HepG2 (cell line): ENCODE results near the gene CAB39. TPM values are rescaled to one million over a fixed set of nuclear protein-coding genes. Genes with fewer than 3 reads are reported as not detected.

Experiments used
- ATAC-seq: fragments of 200-7000 bp; cut with Tn5 transposase; 3 replicates; pipeline ENCODE4 v1.9.1; 2020; ENCODE audit warnings: mild to moderate bottlenecking, moderate library complexity
- BruUV-seq: library from RNA; stranded (reverse); fragments of 400-500 nt; replicated peaks from 2 replicates; lab custom pipeline; 2021; lab: Mats Ljungman, UMichigan
- CTCF ChIA-PET: fragments of 300-600 bp; formaldehyde crosslinking; extraction: SDS; loops from one replicate; lab custom pipeline; 2021; ENCODE audit warnings: low total read pairs, inconsistent platforms, low intra/inter-chr PET ratio; lab: Yijun Ruan, JAX
- POLR2A ChIA-PET: fragments of 350-600 bp; sonication (Branson Sonifier 250); formaldehyde crosslinking; loops from one replicate; lab custom pipeline; 2020; ENCODE audit warnings: antibody characterized with exemption, inconsistent platforms; lab: Yijun Ruan, JAX
- DNase-seq: peaks from one replicate; pipeline ENCODE4 v3.0.0-alpha.2; 2015; ENCODE audit warnings: low spot score
- FAIRE-seq: peaks from 3 replicates; lab custom pipeline; 2011; peaks lifted over from hg19 to GRCh38; lab: Jason Lieb, UNC
- H2AFZ ChIP-seq: one replicate; pipeline ENCODE4 v1.6.1; 2011; ENCODE audit warnings: low read length, inconsistent platforms
- H3K27ac ChIP-seq: fragments of 300-600 bp; 3 replicates; pipeline ENCODE4 v1.8.0; 2011; ENCODE audit warnings: mixed run types, mild to moderate bottlenecking, mixed read lengths, low read length, inconsistent platforms; ENCODE audit not compliant: insufficient read depth; ENCODE audit errors: extremely low read length
- H3K27me3 ChIP-seq, 2 experiments: fragments of 200-600 bp in 1 of 2; 2 replicates in 1 of 2; 3 replicates in 1 of 2; pipeline versions ENCODE4 v1.6.0 to v1.8.0; 2011; ENCODE audit warnings: low read length in 2 of 2, mild to moderate bottlenecking in 2 of 2, moderate library complexity in 2 of 2, inconsistent platforms in 1 of 2; ENCODE audit not compliant: insufficient read depth in 2 of 2, control insufficient read depth in 1 of 2
- H3K36me3 ChIP-seq, 2 experiments: fragments of 200-600 bp in 1 of 2; replicated peaks in 1 of 2; 2 replicates in 1 of 2; 3 replicates in 1 of 2; pipeline versions ENCODE4 v1.5.1 to v1.8.0; 2011; ENCODE audit warnings: low read length in 2 of 2, inconsistent platforms in 1 of 2; ENCODE audit not compliant: insufficient read depth in 2 of 2, control insufficient read depth in 1 of 2
- H3K4me1 ChIP-seq: 2 replicates; pipeline ENCODE4 v1.5.1; 2012; ENCODE audit warnings: low read length, inconsistent platforms; ENCODE audit not compliant: insufficient read depth
- H3K4me2 ChIP-seq: 2 replicates; pipeline ENCODE4 v1.6.0; 2011; ENCODE audit warnings: low read depth, low read length, inconsistent platforms
- H3K4me3 ChIP-seq, 3 experiments: fragments of 200-600 bp in 1 of 3; sonication (generic), shearing (Covaris generic) in 1 of 3; replicated peaks in 1 of 3; 2 replicates each; pipeline ENCODE4 v1.5.1; 2011 to 2016; ENCODE audit warnings: low read length in 3 of 3, inconsistent platforms in 2 of 3, low read depth in 2 of 3, mild to moderate bottlenecking in 2 of 3, control low read depth in 1 of 3, mixed read lengths in 1 of 3; ENCODE audit not compliant: insufficient read depth in 1 of 3
- H3K79me2 ChIP-seq: one replicate; pipeline ENCODE4 v1.6.1; 2011; ENCODE audit warnings: low read length, inconsistent platforms; ENCODE audit not compliant: insufficient read depth
- H3K9ac ChIP-seq: 2 replicates; pipeline ENCODE4 v1.6.0; 2011; ENCODE audit warnings: mild to moderate bottlenecking, low read depth, low read length, inconsistent platforms; ENCODE audit not compliant: insufficient read depth
- H3K9me3 ChIP-seq: 2 replicates; pipeline ENCODE4 v1.5.1; 2012; ENCODE audit warnings: mild to moderate bottlenecking, low read length
- H4K20me1 ChIP-seq: 2 replicates; pipeline ENCODE4 v1.6.0; 2011; ENCODE audit warnings: inconsistent platforms, mild to moderate bottlenecking, low read length, moderate library complexity; ENCODE audit not compliant: insufficient read depth
- GTF2F1 ChIP-seq: fragments of 150-350 bp; IDR thresholded peaks from 2 replicates; pipeline ENCODE4 v1.6.1; 2014; ENCODE audit warnings: low read length
- MAFG ChIP-seq: sonication (generic); formaldehyde crosslinking; IDR thresholded peaks from 2 replicates; pipeline ENCODE4 v1.5.1; 2020; ENCODE audit warnings: mild to moderate bottlenecking, missing genetic modification reagents
- MEIS1 ChIP-seq: sonication (generic); formaldehyde crosslinking; IDR thresholded peaks from 2 replicates; pipeline ENCODE4 v1.9.0; 2021; ENCODE audit warnings: mild to moderate bottlenecking, missing genetic modification reagents, moderate library complexity, borderline replicate concordance
- ONECUT2 ChIP-seq: sonication (generic); formaldehyde crosslinking; IDR thresholded peaks from 2 replicates; pipeline ENCODE4 v1.4.0; 2020; ENCODE audit warnings: missing genetic modification reagents
- PLRG1 ChIP-seq: fragments of 450-650 bp; conservative IDR thresholded peaks from 2 replicates; pipeline ENCODE4 v1.6.1; 2016
- RXRB ChIP-seq: IDR thresholded peaks from 2 replicates; pipeline ENCODE4 v1.6.1; 2016; ENCODE audit warnings: borderline replicate concordance, missing genetic modification reagents, missing compliant biosample characterization
- TBX3 ChIP-seq: fragments of 450-650 bp; IDR thresholded peaks from 2 replicates; pipeline ENCODE4 v1.6.1; 2017; ENCODE audit warnings: antibody characterized with exemption, mild to moderate bottlenecking, inconsistent platforms, borderline replicate concordance
- TMF1 ChIP-seq: sonication (generic); formaldehyde crosslinking; IDR thresholded peaks from 2 replicates; pipeline ENCODE4 v1.8.1; 2022; ENCODE audit warnings: low read depth, missing genetic modification reagents
- ZNF121 ChIP-seq: sonication (generic); formaldehyde crosslinking; IDR thresholded peaks from 2 replicates; pipeline ENCODE4 v1.5.0; 2020; ENCODE audit warnings: mild to moderate bottlenecking, missing genetic modification reagents
- ZNF766 ChIP-seq: sonication (generic); formaldehyde crosslinking; IDR thresholded peaks from 2 replicates; pipeline ENCODE4 v1.5.0; 2020; ENCODE audit warnings: missing genetic modification reagents, borderline replicate concordance
- ZNF788 ChIP-seq: sonication (generic); formaldehyde crosslinking; IDR thresholded peaks from 2 replicates; pipeline ENCODE4 v1.5.0; 2020; ENCODE audit warnings: mild to moderate bottlenecking, missing genetic modification reagents, borderline replicate concordance
- ZNF792 ChIP-seq: IDR thresholded peaks from 2 replicates; pipeline ENCODE4 v1.6.1; 2016
- ZNF891 ChIP-seq: sonication (generic); formaldehyde crosslinking; IDR thresholded peaks from 2 replicates; pipeline ENCODE4 v1.5.0; 2020; ENCODE audit warnings: mild to moderate bottlenecking, missing genetic modification reagents
- WGBS: methylation state at CpG from one replicate; pipeline ENCODE4 v1.1.6; 2017; ENCODE audit warnings: low lambda C conversion rate; 5-methylcytosine and 5-hydroxymethylcytosine counted together
- in situ Hi-C: cut with HindIII; loops from 2 replicates; pipeline ENCODE4 v1.10.0; 2017; ENCODE audit warnings: low pct_unique_long_range_greater_than_20kb; ENCODE audit not compliant: extremely low pct_ligation_motif_present
- intact Hi-C: fragments of 100-400 bp; cut with micrococcal nuclease; formaldehyde crosslinking; loops from one replicate; pipeline ENCODE4 v1.10.0; 2022; ENCODE audit not compliant: unreplicated experiment
- polyA plus RNA-seq, 8 experiments: library from polyadenylated mRNA; depleted of rRNA in 3 of 8; stranded (reverse) in 7 of 8; unstranded in 1 of 8; fragments of >200 nt; fragmentation: Illumina TruSeq in 4 of 8; extraction: Trizol in 4 of 8; gene quantifications; 2 replicates each; pipeline versions ENCODE4 v1.2.1 to v1.2.3, GENCODE V29; 2011 to 2016; ENCODE audit warnings: low read depth in 4 of 8, missing spikeins in 1 of 8, mixed read lengths in 1 of 8; ENCODE audit not compliant: insufficient read depth in 1 of 8
- total RNA-seq, 5 experiments: library from RNA; depleted of rRNA; stranded (reverse); fragments of >200 nt; fragmentation: Illumina TruSeq; extraction: Trizol; gene quantifications; 2 replicates each; pipeline ENCODE4 v1.2.3, GENCODE V29; 2016; ENCODE audit warnings: low read depth in 1 of 5
- TF ChIP-seq, protein P1 (sequence below), 2 experiments: sonication (generic) in 1 of 2; formaldehyde crosslinking in 1 of 2; IDR thresholded peaks; 2 replicates each; pipeline versions ENCODE4 v1.4.0 to v1.6.1; 2018 to 2020; ENCODE audit warnings: missing genetic modification reagents in 2 of 2, borderline replicate concordance in 1 of 2, low read depth in 1 of 2, mild to moderate bottlenecking in 1 of 2, missing biosample characterization in 1 of 2
- TF ChIP-seq, protein P2 (sequence below): sonication (generic); formaldehyde crosslinking; IDR thresholded peaks from 2 replicates; pipeline ENCODE4 v1.9.0; 2021; ENCODE audit warnings: missing genetic modification reagents, borderline replicate concordance
- TF ChIP-seq, protein P3 (sequence below): sonication (generic); formaldehyde crosslinking; IDR thresholded peaks from 2 replicates; pipeline ENCODE4 v1.4.0; 2020; ENCODE audit warnings: missing genetic modification reagents, borderline replicate concordance
- TF ChIP-seq, protein P4 (sequence below): sonication (generic); formaldehyde crosslinking; IDR thresholded peaks from 2 replicates; pipeline ENCODE4 v1.5.1; 2020; ENCODE audit warnings: mild to moderate bottlenecking, moderate library complexity, missing genetic modification reagents

CAB39 gene
- total and polyA plus RNA-seq, 2 of the 13 experiments (the other 11 are each of a cell fraction or from before 2014, with no cell fraction given) = 19.3 to 45.3 TPM

DNA sequence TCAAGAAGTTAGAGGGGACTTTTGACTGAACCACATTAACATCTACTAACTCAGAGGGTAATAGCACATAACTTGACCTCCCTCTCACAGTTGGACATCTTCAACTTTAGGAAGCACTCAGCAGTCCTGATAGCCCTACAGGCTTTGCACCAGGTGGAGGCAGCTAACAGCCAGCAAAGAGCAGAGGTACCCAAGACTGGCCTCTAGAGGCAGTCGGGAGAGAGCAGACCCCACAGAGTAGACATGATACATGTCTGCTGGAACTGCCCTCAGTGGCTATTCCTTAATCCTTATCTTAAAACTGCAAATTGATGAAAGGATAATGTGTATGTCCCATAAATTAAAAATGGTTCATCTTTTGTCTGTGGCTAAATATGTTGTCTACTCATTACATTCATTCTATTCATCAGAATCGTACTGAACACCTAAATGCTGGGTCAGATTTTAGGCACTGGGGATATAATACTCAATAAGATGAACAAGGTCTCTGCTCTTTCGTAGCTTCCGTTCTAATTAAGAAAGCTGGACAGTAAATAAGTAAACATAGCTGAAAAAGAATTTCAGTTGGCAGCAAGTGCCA is 49.8 kb downstream of the CAB39 start (continued):
- TF ChIP-seq, protein P1, sequence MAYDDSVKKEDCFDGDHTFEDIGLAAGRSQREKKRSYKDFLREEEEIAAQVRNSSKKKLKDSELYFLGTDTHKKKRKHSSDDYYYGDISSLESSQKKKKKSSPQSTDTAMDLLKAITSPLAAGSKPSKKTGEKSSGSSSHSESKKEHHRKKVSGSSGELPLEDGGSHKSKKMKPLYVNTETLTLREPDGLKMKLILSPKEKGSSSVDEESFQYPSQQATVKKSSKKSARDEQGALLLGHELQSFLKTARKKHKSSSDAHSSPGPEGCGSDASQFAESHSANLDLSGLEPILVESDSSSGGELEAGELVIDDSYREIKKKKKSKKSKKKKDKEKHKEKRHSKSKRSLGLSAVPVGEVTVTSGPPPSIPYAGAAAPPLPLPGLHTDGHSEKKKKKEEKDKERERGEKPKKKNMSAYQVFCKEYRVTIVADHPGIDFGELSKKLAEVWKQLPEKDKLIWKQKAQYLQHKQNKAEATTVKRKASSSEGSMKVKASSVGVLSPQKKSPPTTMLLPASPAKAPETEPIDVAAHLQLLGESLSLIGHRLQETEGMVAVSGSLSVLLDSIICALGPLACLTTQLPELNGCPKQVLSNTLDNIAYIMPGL (CRISPR knock-in tag; IDR thresholded peaks at IDR 0.05; ENCODE audit: borderline replicate concordance in 1 of 2, low read depth in 1 of 2) = peak in 1 of 2 experiments; percentile 24; a peak in 1 of 4 replicates
- 0 out of 2 replicates have a peak, but pooled peaks have one; percentile 34 for TF ChIP-seq ZNF792 (CRISPR knock-in tag)
- TF ChIP-seq, all 625 proteins: peak for 12

DNA sequence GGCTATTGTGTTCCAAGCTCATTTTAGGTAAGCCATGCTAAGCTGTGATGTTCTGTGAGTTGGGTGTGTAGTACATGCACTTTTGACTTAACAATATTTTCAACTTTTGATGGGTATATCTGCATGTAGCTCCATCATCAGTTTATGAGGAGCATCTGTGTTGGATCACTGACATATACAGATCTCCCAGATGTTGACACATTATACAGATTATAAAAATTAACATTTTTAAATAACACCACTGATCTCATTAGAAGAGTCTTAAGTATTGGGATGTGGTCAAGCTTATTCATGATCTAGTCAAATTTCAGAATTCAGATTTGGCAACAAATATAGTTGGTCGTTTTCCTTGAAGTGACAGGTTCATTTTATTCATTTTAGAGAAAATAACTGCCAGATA is 51.7 kb downstream of the CAB39 start:
- Histone ChIP-seq H3K9ac (no peak overlapping the region), H3K27me3 (no peaks in the 10 kb centered on the region), H3K4me3 (no peak overlapping the region), H3K4me2 (no peak overlapping the region), H3K79me2 (no peaks in the 10 kb centered on the region), H2AFZ (no peak overlapping the region), H3K9me3 (no peaks in the 10 kb centered on the region), H3K36me3 (peaks cover 7 to 42% of the 10 kb centered on the region in 2 experiments), H4K20me1 (no peaks in the 10 kb centered on the region), H3K27ac (no peak overlapping the region), H3K4me1 (no peaks in the 10 kb centered on the region)
- DNase-seq = no peak
- ChIA-PET CTCF (no interaction called here), POLR2A (no interaction called here)
- ATAC-seq = no peak
- WGBS = 92% methylated on average over 1 of the region's 1 CpG
- no peak for FAIRE-seq
- intact Hi-C loops = no loop called here
- BruUV-seq = no TSS peak
- in situ Hi-C loops = no loop called here
- no peak for TF ChIP-seq ZNF788
- TF ChIP-seq ZNF766 (CRISPR knock-in tag) = no peak
- no peak for TF ChIP-seq PLRG1
- TF ChIP-seq RXRB (CRISPR knock-in tag) = no peak
- TF ChIP-seq TMF1 (CRISPR knock-in tag) = no peak
- TF ChIP-seq, protein P2, sequence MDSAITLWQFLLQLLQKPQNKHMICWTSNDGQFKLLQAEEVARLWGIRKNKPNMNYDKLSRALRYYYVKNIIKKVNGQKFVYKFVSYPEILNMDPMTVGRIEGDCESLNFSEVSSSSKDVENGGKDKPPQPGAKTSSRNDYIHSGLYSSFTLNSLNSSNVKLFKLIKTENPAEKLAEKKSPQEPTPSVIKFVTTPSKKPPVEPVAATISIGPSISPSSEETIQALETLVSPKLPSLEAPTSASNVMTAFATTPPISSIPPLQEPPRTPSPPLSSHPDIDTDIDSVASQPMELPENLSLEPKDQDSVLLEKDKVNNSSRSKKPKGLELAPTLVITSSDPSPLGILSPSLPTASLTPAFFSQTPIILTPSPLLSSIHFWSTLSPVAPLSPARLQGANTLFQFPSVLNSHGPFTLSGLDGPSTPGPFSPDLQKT (CRISPR knock-in tag) = no peak
- no peak for TF ChIP-seq ZNF891
- TF ChIP-seq, protein P3, sequence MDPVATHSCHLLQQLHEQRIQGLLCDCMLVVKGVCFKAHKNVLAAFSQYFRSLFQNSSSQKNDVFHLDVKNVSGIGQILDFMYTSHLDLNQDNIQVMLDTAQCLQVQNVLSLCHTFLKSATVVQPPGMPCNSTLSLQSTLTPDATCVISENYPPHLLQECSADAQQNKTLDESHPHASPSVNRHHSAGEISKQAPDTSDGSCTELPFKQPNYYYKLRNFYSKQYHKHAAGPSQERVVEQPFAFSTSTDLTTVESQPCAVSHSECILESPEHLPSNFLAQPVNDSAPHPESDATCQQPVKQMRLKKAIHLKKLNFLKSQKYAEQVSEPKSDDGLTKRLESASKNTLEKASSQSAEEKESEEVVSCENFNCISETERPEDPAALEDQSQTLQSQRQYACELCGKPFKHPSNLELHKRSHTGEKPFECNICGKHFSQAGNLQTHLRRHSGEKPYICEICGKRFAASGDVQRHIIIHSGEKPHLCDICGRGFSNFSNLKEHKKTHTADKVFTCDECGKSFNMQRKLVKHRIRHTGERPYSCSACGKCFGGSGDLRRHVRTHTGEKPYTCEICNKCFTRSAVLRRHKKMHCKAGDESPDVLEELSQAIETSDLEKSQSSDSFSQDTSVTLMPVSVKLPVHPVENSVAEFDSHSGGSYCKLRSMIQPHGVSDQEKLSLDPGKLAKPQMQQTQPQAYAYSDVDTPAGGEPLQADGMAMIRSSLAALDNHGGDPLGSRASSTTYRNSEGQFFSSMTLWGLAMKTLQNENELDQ (CRISPR knock-in tag) = no peak
- TF ChIP-seq GTF2F1 = no peak
- TF ChIP-seq ZNF121 (CRISPR knock-in tag) = no peak
- no peak for TF ChIP-seq ONECUT2 (CRISPR knock-in tag)
- TF ChIP-seq, protein P4, sequence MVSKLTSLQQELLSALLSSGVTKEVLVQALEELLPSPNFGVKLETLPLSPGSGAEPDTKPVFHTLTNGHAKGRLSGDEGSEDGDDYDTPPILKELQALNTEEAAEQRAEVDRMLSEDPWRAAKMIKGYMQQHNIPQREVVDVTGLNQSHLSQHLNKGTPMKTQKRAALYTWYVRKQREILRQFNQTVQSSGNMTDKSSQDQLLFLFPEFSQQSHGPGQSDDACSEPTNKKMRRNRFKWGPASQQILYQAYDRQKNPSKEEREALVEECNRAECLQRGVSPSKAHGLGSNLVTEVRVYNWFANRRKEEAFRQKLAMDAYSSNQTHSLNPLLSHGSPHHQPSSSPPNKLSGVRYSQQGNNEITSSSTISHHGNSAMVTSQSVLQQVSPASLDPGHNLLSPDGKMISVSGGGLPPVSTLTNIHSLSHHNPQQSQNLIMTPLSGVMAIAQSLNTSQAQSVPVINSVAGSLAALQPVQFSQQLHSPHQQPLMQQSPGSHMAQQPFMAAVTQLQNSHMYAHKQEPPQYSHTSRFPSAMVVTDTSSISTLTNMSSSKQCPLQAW (CRISPR knock-in tag) = no peak
- no peak for TF ChIP-seq TBX3
- no peak for TF ChIP-seq MEIS1 (CRISPR knock-in tag)
- TF ChIP-seq MAFG (CRISPR knock-in tag) = no peak
